Peyer's patch (tissue), 4 donors: ENCODE results near the gene ZFP64.

Source experiments
- POLR2A ChIP-seq, 2 donors: fragments of 450-650 bp; IDR thresholded peaks; one replicate each; pipeline ENCODE4 v1.5.1; 2017; ENCODE audit warnings: antibody characterized with exemption in 2 of 2, mild to moderate bottlenecking in 2 of 2, moderate library complexity in 2 of 2
- TF ChIP-seq, protein P1 (sequence below), 6 experiments: fragments of 450-650 bp in 4 of 6; fragments of 200-600 bp in 2 of 6; sonication (generic) in 1 of 6; IDR thresholded peaks; one replicate each; pipeline ENCODE4 v1.5.1; 2017 to 2019; ENCODE audit warnings: antibody characterized with exemption in 6 of 6, mild to moderate bottlenecking in 3 of 6, moderate library complexity in 1 of 6

DNA sequence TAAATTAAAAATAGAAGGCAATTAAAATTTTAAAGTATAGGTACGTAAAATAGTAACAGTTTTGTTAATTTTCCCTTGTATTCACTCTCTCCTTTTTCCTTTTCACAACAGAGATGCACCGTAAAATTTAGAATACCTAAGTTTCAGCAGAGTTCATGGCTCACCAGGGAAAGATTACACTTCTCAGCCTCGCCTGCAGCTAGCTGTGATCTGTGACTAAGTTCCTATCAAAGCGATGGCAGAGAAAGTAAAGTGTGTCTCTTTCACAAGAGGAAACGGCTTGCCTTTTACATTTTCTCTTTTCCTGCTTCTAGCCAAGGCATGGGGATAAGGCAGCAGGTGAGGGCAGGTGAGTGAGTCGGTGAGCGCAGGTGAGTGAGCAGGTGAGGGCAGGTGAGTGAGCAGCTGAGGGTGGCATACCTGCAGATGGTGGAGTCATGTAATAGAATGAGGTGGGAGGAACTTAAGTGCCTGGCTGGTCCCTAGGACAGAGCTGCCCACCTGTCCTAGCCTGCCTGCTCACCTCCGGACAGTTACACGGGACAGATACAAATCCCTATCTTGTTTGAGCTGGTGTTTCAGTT lies 30.9 kb downstream of the ZFP64 start:
- no peak for TF ChIP-seq POLR2A (IDR thresholded peaks at IDR 0.05)
- TF ChIP-seq, protein P1, sequence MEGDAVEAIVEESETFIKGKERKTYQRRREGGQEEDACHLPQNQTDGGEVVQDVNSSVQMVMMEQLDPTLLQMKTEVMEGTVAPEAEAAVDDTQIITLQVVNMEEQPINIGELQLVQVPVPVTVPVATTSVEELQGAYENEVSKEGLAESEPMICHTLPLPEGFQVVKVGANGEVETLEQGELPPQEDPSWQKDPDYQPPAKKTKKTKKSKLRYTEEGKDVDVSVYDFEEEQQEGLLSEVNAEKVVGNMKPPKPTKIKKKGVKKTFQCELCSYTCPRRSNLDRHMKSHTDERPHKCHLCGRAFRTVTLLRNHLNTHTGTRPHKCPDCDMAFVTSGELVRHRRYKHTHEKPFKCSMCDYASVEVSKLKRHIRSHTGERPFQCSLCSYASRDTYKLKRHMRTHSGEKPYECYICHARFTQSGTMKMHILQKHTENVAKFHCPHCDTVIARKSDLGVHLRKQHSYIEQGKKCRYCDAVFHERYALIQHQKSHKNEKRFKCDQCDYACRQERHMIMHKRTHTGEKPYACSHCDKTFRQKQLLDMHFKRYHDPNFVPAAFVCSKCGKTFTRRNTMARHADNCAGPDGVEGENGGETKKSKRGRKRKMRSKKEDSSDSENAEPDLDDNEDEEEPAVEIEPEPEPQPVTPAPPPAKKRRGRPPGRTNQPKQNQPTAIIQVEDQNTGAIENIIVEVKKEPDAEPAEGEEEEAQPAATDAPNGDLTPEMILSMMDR (IDR thresholded peaks at IDR 0.05): no peak
